ENCODE results near the gene ARHGAP5.

Gene ARHGAP5

DNA sequence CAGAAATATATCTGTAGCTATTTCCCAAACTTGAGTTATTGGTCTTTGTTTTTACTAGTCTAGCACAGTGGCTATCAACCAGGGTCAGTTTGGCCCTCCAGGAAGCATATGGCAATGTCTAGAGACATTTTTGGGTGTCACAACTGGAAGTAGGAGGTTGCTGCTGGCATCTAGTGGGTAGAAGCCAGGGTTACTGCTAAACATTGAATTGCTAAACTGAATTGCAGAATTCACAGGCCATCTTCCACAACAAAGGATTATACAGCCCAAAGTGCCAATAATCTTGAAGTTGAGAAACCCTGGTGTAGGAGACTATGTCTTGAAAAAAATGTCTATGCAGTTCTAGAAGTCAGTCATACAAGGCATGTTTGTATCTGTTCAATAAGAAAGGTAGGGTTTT, 27.7 kb downstream of the ARHGAP5 start:
- Histone ChIP-seq H3K4me3 (replicated peaks; ENCODE audit: insufficient read depth, low read length) (no peak overlapping the region), H3K27ac (replicated peaks) (no peak overlapping the region), H3K27me3 (ENCODE audit: insufficient read depth, poor library complexity, severe bottlenecking) (no peaks in the 10 kb centered on the region)
- DNase-seq (ENCODE audit: low read depth in 1 of 2, low spot score in 1 of 2) = no peak
- TF ChIP-seq SPI1 (IDR thresholded peaks at IDR 0.05; ENCODE audit: borderline replicate concordance, low read depth) = no peak
- TF ChIP-seq POLR2AphosphoS5 (IDR thresholded peaks at IDR 0.05; ENCODE audit: low read depth) = no peak
- TF ChIP-seq, protein P1, sequence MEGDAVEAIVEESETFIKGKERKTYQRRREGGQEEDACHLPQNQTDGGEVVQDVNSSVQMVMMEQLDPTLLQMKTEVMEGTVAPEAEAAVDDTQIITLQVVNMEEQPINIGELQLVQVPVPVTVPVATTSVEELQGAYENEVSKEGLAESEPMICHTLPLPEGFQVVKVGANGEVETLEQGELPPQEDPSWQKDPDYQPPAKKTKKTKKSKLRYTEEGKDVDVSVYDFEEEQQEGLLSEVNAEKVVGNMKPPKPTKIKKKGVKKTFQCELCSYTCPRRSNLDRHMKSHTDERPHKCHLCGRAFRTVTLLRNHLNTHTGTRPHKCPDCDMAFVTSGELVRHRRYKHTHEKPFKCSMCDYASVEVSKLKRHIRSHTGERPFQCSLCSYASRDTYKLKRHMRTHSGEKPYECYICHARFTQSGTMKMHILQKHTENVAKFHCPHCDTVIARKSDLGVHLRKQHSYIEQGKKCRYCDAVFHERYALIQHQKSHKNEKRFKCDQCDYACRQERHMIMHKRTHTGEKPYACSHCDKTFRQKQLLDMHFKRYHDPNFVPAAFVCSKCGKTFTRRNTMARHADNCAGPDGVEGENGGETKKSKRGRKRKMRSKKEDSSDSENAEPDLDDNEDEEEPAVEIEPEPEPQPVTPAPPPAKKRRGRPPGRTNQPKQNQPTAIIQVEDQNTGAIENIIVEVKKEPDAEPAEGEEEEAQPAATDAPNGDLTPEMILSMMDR (IDR thresholded peaks at IDR 0.05; ENCODE audit: insufficient read depth, low read length) = no peak
- TF ChIP-seq, protein P2, sequence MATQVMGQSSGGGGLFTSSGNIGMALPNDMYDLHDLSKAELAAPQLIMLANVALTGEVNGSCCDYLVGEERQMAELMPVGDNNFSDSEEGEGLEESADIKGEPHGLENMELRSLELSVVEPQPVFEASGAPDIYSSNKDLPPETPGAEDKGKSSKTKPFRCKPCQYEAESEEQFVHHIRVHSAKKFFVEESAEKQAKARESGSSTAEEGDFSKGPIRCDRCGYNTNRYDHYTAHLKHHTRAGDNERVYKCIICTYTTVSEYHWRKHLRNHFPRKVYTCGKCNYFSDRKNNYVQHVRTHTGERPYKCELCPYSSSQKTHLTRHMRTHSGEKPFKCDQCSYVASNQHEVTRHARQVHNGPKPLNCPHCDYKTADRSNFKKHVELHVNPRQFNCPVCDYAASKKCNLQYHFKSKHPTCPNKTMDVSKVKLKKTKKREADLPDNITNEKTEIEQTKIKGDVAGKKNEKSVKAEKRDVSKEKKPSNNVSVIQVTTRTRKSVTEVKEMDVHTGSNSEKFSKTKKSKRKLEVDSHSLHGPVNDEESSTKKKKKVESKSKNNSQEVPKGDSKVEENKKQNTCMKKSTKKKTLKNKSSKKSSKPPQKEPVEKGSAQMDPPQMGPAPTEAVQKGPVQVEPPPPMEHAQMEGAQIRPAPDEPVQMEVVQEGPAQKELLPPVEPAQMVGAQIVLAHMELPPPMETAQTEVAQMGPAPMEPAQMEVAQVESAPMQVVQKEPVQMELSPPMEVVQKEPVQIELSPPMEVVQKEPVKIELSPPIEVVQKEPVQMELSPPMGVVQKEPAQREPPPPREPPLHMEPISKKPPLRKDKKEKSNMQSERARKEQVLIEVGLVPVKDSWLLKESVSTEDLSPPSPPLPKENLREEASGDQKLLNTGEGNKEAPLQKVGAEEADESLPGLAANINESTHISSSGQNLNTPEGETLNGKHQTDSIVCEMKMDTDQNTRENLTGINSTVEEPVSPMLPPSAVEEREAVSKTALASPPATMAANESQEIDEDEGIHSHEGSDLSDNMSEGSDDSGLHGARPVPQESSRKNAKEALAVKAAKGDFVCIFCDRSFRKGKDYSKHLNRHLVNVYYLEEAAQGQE (IDR thresholded peaks at IDR 0.05; ENCODE audit: insufficient replicate concordance, low read depth) = no peak
- no peak for TF ChIP-seq GABPA (IDR thresholded peaks at IDR 0.05; ENCODE audit: low read depth)

DNA sequence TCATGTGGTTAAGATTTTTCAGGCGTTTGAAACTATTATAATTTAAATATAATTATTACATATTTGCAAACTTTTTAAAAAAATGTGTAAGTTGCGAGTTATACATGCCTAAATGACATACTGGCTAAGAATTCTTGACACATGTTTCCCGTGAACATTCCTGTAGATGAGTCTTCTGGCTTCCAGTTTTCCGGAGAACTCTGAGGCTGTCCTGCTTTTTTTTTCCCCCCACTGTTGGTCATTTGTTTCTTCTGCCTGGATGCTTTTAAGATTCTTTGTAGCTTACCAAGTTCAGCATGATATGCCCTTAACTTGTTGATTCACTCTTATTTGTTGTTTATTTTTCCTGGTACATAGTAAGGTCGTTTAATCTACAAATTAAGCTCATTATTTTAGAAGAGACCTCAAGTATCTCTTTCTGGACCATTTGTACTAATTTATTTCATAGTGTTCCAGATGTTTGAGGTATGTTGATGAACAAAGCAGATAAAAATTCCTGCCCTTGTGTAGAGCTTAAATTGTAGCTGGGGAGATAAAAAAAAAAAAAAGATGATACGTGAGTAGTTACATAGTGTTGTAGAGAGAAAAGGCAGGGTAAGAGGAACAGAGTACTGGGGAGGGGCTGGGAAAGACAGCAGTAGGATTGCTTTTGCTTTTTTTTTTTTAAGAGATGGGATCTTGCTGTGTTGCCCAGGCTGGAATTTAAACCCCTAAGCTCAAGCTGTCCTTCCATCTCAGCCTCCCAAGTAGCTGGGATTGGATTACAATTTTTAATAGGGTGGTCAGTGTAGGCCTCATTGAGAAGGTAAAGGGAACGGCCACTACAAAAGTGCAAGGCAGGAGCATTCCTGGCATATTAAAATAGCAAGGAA, 32.8 kb downstream of the ARHGAP5 start:
- no peak for DNase-seq (ENCODE audit: low read depth in 1 of 2, low spot score in 1 of 2)
- H3K27ac ChIP-seq (replicated peaks) = no peak overlapping the region
- no peak overlapping the region for H3K4me3 ChIP-seq (replicated peaks; ENCODE audit: insufficient read depth, low read length)
- no peaks in the 10 kb centered on the region for H3K27me3 ChIP-seq (ENCODE audit: insufficient read depth, poor library complexity, severe bottlenecking)
- TF ChIP-seq, protein P1 (IDR thresholded peaks at IDR 0.05; ENCODE audit: insufficient read depth, low read length) = no peak
- TF ChIP-seq GABPA (IDR thresholded peaks at IDR 0.05; ENCODE audit: low read depth) (no peak), POLR2AphosphoS5 (IDR thresholded peaks at IDR 0.05; ENCODE audit: low read depth) (no peak), SPI1 (IDR thresholded peaks at IDR 0.05; ENCODE audit: borderline replicate concordance, low read depth) (no peak)
- TF ChIP-seq, protein P2 (IDR thresholded peaks at IDR 0.05; ENCODE audit: insufficient replicate concordance, low read depth) = no peak

DNA sequence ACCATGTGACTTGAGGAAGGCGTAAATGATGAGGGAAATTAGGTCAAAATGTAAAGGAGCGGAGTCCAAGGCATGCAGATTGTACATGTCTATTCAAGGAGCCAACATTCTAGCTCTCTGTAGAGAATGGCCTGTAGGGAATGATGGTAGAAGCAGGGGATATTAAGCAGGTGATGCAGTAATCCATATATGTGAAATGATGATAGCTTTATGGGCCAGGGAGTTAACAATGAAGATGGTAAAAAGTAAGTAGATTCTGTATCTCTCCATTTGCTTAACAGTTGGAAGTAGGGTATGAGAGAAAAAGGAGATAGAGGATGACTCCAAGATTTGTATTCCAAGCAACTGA, 33.4 kb downstream of the ARHGAP5 start:
- H3K27ac ChIP-seq (replicated peaks) = no peak overlapping the region
- TF ChIP-seq POLR2AphosphoS5 (IDR thresholded peaks at IDR 0.05; ENCODE audit: low read depth) (no peak), GABPA (IDR thresholded peaks at IDR 0.05; ENCODE audit: low read depth) (no peak), SPI1 (IDR thresholded peaks at IDR 0.05; ENCODE audit: borderline replicate concordance, low read depth) (no peak)
- TF ChIP-seq, protein P2 (IDR thresholded peaks at IDR 0.05; ENCODE audit: insufficient replicate concordance, low read depth) = no peak
- TF ChIP-seq, protein P1 (IDR thresholded peaks at IDR 0.05; ENCODE audit: insufficient read depth, low read length) = no peak
- H3K27me3 ChIP-seq (ENCODE audit: insufficient read depth, poor library complexity, severe bottlenecking) = no peaks in the 10 kb centered on the region
- no peak for DNase-seq (ENCODE audit: low read depth in 1 of 2, low spot score in 1 of 2)
- no peak overlapping the region for H3K4me3 ChIP-seq (replicated peaks; ENCODE audit: insufficient read depth, low read length)
